Activated naive CD4-positive, alpha-beta T cell treated with anti-CD3 and anti-CD28 coated beads, Interleukin-2, amount 50 U/mL, for 24 hours (primary cell): ENCODE results near the gene DOK5.

Source experiments
- H3K27ac Mint-ChIP-seq: one replicate; pipeline ENCODE4 v1.8.0; 2021; ENCODE audit warnings: mild to moderate bottlenecking, mixed read lengths
- H3K27me3 Mint-ChIP-seq: one replicate; pipeline ENCODE4 v1.8.0; 2021; ENCODE audit warnings: mixed read lengths
- H3K36me3 Mint-ChIP-seq: one replicate; pipeline ENCODE4 v1.8.0; 2021; ENCODE audit warnings: mixed read lengths
- H3K4me1 Mint-ChIP-seq: one replicate; pipeline ENCODE4 v1.8.0; 2021; ENCODE audit warnings: mixed read lengths
- H3K4me3 Mint-ChIP-seq: one replicate; pipeline ENCODE4 v1.8.0; 2021; ENCODE audit warnings: mild to moderate bottlenecking, mixed read lengths
- H3K9me3 Mint-ChIP-seq: one replicate; pipeline ENCODE4 v1.8.0; 2021; ENCODE audit warnings: mixed read lengths

Gene DOK5

GRCh38 chr20:54600634-54601033 is 125.2 kb downstream of the DOK5 start:
- Mint-ChIP-seq H3K4me1 (no peaks in the 10 kb centered on the region), H3K9me3 (peaks cover 6% of the 10 kb centered on the region), H3K27ac (no peak overlapping the region), H3K36me3 (no peaks in the 10 kb centered on the region), H3K4me3 (no peak overlapping the region), H3K27me3 (peaks cover 3% of the 10 kb centered on the region)

- no peaks in the 10 kb centered on the region for H3K4me1 Mint-ChIP-seq
- peaks cover 3% of the 10 kb centered on the region for H3K27me3 Mint-ChIP-seq
- H3K9me3 Mint-ChIP-seq = peaks cover 6% of the 10 kb centered on the region
- H3K36me3 Mint-ChIP-seq = no peaks in the 10 kb centered on the region
- no peak overlapping the region for H3K27ac Mint-ChIP-seq
- H3K4me3 Mint-ChIP-seq = no peak overlapping the region
Measured at GRCh38 chr20:54601831-54602515, 126.6 kb downstream of the DOK5 start.

DNA sequence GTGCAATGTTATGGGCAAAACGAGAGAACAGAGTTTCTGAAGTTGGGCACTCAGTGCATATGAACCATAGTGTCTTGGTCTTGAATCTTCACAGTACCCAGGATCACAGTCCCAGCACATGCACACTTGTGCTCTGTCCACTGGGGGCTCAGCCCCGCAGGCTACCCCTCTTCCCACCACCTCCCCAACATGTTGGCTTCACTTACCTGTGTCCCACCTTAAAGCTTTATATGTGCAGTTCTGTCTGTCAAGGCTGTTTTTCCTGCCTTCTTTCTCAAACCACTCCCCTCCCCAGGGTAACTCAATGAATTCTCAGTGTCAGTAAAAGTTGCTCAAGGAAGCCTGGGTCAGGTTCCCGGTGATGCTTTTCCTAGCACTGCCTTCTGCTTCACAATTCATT is 129.9 kb downstream of the DOK5 start:
- no peaks in the 10 kb centered on the region for H3K36me3 Mint-ChIP-seq
- no peaks in the 10 kb centered on the region for H3K4me1 Mint-ChIP-seq
- H3K9me3 Mint-ChIP-seq = no peaks in the 10 kb centered on the region
- H3K27me3 Mint-ChIP-seq = peaks cover 3% of the 10 kb centered on the region
- H3K27ac Mint-ChIP-seq = no peak overlapping the region
- H3K4me3 Mint-ChIP-seq = no peak overlapping the region

- Mint-ChIP-seq H3K4me3 (no peak overlapping the region), H3K4me1 (no peaks in the 10 kb centered on the region), H3K27me3 (peaks cover 6% of the 10 kb centered on the region), H3K9me3 (no peaks in the 10 kb centered on the region), H3K36me3 (no peaks in the 10 kb centered on the region), H3K27ac (no peak overlapping the region)
Measured at GRCh38 chr20:54606380-54606779, 131.0 kb downstream of the DOK5 start.

- no peaks in the 10 kb centered on the region for H3K9me3 Mint-ChIP-seq
Measured at GRCh38 chr20:54608039-54608745, 132.8 kb downstream of the DOK5 start.

GRCh38 chr20:54608943-54609342 is 133.6 kb downstream of the DOK5 start:
- H3K36me3 Mint-ChIP-seq = no peaks in the 10 kb centered on the region
- no peak overlapping the region for H3K4me3 Mint-ChIP-seq
- H3K4me1 Mint-ChIP-seq = no peaks in the 10 kb centered on the region
- H3K27me3 Mint-ChIP-seq = peaks cover 3% of the 10 kb centered on the region
- no peaks in the 10 kb centered on the region for H3K9me3 Mint-ChIP-seq
- H3K27ac Mint-ChIP-seq = no peak overlapping the region

More at GRCh38 chr20:54608039-54608745, 132.8 kb downstream of the DOK5 start:
- H3K4me1 Mint-ChIP-seq = no peaks in the 10 kb centered on the region
- H3K4me3 Mint-ChIP-seq = no peak overlapping the region
- H3K27me3 Mint-ChIP-seq = peaks cover 4% of the 10 kb centered on the region
- H3K27ac Mint-ChIP-seq = no peak overlapping the region
- H3K36me3 Mint-ChIP-seq = no peaks in the 10 kb centered on the region

DNA sequence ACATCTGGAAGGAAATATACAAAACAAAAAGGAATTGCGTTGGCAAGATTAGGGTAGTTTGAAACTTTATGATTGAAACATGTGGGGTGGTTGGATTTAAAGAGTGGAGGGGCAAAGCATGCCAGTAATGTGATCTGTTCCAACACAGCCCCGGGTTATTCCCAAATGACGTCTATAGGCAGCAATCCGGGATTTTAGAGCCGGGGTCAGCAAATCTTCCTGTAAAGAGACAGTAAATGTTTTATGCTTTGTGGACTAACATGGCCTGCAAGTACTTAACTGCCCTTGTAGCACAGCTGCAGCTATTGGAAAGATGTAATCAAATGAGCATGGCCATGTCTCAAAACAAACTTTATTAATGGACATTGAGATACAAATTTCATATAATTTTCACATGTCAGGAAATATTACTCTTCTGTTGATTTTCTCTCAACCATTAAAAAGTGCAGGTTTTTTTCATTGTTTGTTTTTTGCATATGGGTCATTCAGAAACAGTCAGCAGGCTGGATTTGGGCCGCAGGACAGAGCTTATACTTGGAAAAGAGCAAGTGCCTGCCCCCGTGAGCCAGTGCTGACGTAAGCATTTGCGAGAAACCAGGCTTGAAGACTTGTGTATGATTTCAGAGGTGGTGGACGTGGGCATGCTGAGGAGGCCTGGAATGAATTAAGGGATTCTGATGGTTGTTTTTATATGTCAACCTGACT is 136.5 kb downstream of the DOK5 start:
- H3K4me1 Mint-ChIP-seq = no peaks in the 10 kb centered on the region
- H3K9me3 Mint-ChIP-seq = no peaks in the 10 kb centered on the region
- H3K27me3 Mint-ChIP-seq = peaks cover 3% of the 10 kb centered on the region
- no peak overlapping the region for H3K27ac Mint-ChIP-seq
- no peak overlapping the region for H3K4me3 Mint-ChIP-seq
- H3K36me3 Mint-ChIP-seq = no peaks in the 10 kb centered on the region

DNA sequence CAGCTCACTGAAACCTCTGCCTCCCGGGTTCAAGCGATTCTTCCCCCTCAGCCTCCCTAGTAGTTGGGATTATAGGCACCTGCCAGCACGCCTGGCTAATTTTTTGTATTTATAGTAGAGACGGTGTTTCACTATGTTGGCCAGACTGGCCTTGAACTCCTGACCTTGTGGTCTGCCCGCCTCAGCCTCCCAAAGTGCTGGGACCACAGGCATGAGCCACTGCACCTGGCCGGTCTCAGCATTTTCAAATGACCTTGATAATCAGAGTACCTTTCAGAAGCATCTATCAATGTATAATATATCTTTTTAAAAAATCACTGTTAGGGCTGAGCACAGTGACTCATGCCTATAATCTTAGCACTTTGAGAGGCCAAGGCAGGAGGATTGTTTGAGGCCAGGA is 143.0 kb downstream of the DOK5 start:
- peaks cover 5% of the 10 kb centered on the region for H3K27me3 Mint-ChIP-seq
- no peak overlapping the region for H3K4me3 Mint-ChIP-seq
- H3K4me1 Mint-ChIP-seq = no peaks in the 10 kb centered on the region
- no peaks in the 10 kb centered on the region for H3K9me3 Mint-ChIP-seq
- H3K27ac Mint-ChIP-seq = no peak overlapping the region
- H3K36me3 Mint-ChIP-seq = no peaks in the 10 kb centered on the region

DNA sequence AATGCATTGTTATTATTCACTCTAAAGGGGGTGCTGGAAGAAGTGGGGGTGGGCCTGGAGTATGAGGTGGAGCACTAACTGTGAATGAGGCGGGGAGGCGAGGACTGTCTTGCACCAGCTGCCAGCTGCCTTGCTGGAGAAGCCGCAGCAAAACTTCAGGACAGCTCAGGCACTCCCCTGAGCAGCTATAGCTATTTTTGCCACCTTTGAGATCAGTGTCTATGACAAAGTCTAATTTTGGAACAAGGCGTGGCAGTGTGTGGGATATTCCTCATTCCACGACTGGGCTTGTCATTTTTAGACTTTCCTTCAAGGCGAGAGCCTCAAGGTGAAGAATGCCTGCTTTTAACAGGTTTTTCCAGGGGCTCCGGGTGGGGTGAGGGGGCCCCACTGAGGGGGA is 143.8 kb downstream of the DOK5 start:
- Mint-ChIP-seq H3K27me3 (peaks cover 5% of the 10 kb centered on the region), H3K36me3 (no peaks in the 10 kb centered on the region), H3K9me3 (no peaks in the 10 kb centered on the region), H3K27ac (no peak overlapping the region), H3K4me3 (no peak overlapping the region), H3K4me1 (no peaks in the 10 kb centered on the region)

DNA sequence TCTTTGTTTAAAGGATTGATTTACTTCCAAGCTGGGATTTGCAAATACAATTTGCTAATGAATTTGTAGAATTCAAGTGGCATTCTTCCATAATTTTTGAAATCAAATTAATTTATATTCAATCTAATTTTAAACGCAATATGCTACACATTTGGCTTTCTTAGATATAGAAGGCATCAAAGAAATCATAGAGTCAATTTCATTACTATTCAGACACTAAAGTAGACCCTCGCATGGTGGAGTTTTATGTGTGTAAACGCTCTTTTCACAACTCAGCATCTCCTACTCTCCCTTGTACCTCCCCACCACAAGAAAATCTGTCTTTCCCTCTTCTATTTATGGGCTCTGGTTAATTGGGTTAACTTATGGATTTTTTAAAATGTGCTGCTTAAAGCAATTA is 144.3 kb downstream of the DOK5 start:
- Mint-ChIP-seq H3K9me3 (no peaks in the 10 kb centered on the region), H3K4me3 (no peak overlapping the region), H3K36me3 (no peaks in the 10 kb centered on the region), H3K4me1 (no peaks in the 10 kb centered on the region), H3K27ac (no peak overlapping the region), H3K27me3 (peaks cover 5% of the 10 kb centered on the region)

DNA sequence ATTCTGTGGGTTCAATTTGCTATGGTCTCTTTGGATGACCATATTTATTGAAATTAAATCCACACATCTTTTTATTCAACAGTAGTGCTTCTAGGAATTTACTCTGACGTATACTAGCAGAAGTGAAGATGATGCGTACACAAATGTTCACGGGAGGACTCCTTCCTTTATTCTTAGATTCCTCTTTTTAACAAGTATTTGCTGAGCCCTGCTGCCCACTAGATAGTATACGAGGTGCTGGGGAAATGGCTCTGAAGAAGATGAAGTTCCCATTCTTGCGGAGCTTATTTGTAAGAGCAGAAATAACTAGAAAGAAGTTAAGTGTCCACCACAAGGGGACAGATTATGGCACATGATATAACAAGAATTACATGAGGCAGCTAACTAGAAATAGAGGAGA is 145.2 kb downstream of the DOK5 start:
- H3K36me3 Mint-ChIP-seq = no peaks in the 10 kb centered on the region
- no peak overlapping the region for H3K4me3 Mint-ChIP-seq
- no peaks in the 10 kb centered on the region for H3K9me3 Mint-ChIP-seq
- H3K27me3 Mint-ChIP-seq = peaks cover 5% of the 10 kb centered on the region
- no peak overlapping the region for H3K27ac Mint-ChIP-seq
- no peaks in the 10 kb centered on the region for H3K4me1 Mint-ChIP-seq

- no peaks in the 10 kb centered on the region for H3K9me3 Mint-ChIP-seq
- no peaks in the 10 kb centered on the region for H3K36me3 Mint-ChIP-seq
- no peaks in the 10 kb centered on the region for H3K4me1 Mint-ChIP-seq
- no peak overlapping the region for H3K4me3 Mint-ChIP-seq
- H3K27me3 Mint-ChIP-seq = peaks cover 8% of the 10 kb centered on the region
- no peak overlapping the region for H3K27ac Mint-ChIP-seq
Measured at GRCh38 chr20:54622333-54623295, 147.2 kb downstream of the DOK5 start.

GRCh38 chr20:54623991-54624569 is 148.7 kb downstream of the DOK5 start:
- H3K9me3 Mint-ChIP-seq = no peaks in the 10 kb centered on the region
- peaks cover 6% of the 10 kb centered on the region for H3K27me3 Mint-ChIP-seq
- no peaks in the 10 kb centered on the region for H3K4me1 Mint-ChIP-seq
- H3K27ac Mint-ChIP-seq = no peak overlapping the region
- H3K36me3 Mint-ChIP-seq = no peaks in the 10 kb centered on the region
- no peak overlapping the region for H3K4me3 Mint-ChIP-seq

DNA sequence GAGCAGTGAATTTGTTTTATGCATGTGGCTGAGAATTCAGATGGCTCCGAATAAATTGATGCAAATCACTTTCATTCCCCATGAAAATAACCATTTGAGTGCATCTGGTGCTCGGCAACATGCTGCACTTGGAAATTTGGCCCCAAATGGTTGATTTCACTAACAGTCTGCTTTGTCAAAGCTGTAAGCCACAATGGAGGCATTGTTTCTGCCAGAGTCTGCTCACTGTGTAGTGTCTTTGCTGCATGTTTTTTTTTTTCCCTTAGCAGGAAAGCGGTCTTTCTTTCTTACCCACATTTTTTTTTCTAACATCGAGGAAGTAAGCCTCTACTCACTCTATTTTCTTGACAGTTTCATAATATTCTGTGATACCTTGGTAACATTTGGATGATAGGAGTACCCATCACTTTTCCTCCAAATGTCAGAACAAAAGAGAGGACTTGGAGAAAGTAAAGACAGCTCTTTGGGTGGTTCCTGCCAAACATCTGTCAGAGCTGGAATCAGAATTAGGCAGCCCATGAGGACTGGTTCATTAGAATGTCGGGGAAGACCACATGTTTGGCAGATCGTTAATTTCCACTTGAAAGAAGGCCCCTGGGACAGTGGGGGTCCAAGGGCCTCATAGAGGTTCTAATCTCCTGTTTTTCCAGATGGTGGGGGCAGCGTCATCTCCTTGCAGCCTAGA is 149.5 kb downstream of the DOK5 start:
- Mint-ChIP-seq H3K4me1 (no peaks in the 10 kb centered on the region), H3K36me3 (no peaks in the 10 kb centered on the region), H3K27ac (no peak overlapping the region), H3K9me3 (no peaks in the 10 kb centered on the region), H3K4me3 (no peak overlapping the region), H3K27me3 (peaks cover 6% of the 10 kb centered on the region)
